Coronary artery (tissue), 2 donors: Measurements from ENCODE around the gene DCN.

Experiments
- DNase-seq: peaks from one replicate; pipeline ENCODE4 v3.0.0-alpha.2; 2017; ENCODE audit warnings: low spot score
- H3K27ac ChIP-seq, 2 donors: fragments of 200-600 bp; sonication (generic); one replicate each; pipeline ENCODE4 v1.5.1; 2016 to 2019
- H3K4me3 ChIP-seq: fragments of 200-600 bp; sonication (generic); 2 replicates; pipeline ENCODE4 v1.5.1; 2016; ENCODE audit warnings: mild to moderate bottlenecking, moderate library complexity
- CTCF ChIP-seq: fragments of 200-600 bp; sonication (generic); IDR thresholded peaks from one replicate; pipeline ENCODE4 v1.5.1; 2019; ENCODE audit warnings: antibody characterized with exemption

DCN gene

DNA sequence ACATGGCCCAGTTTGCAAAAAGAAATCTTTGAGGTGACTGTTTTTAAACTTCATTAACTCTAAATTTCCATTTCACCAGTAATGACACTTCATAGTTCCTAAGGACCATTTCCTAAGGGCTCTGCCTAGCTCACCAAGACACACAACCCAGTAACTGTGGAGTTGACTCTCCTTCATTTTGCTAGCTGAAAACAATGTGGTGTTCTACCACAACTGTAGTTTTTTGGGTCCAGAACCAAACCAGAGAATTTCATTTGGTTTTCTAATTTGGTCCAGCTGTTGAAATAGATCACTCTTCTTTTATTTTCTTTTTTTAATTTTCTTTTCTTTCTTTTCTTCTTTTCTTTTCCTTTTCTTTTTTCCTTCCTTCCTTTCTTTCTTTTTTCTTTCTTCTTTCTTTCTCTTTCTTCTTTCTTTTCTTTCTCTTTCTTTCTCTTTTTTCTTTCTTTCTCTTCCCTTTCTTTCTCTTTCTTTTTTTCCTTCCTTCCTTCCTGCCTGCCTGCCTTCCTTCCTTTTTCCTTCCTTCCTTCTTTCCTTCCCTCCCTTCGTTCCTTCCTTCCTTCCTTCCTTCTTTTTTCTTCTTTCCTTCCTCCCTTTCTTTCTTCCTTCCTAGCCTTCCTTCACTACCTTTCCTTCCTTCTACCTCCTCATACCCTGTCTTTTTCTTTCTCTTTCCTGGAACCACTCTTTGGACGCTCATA, 52.8 kb downstream of the DCN start:
- Histone ChIP-seq H3K4me3 (no peak overlapping the region), H3K27ac (no peak overlapping the region)
- TF ChIP-seq CTCF: no peak
- DNase-seq: no peak

DNA sequence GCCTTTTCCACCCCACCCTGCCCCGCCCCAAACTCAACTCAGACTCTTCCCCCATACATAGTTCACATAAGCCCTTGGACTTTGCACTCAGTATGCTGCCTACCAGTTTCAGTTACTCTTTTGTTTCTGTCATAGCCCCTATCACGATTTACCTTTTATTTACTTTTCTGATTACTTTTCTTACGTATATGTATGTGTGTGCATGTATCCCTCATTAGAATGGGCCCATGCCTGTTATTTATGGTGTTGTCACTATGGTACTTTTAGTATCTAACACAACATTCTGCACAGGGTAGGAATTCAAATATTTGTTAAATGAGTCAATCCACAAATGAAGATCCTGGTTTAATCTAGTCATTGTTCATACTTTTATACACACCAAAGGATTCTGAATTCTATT, 54.9 kb downstream of the DCN start:
- no peak for DNase-seq
- Histone ChIP-seq H3K4me3 (no peak overlapping the region), H3K27ac (no peak overlapping the region)
- TF ChIP-seq CTCF: no peak

- no peak overlapping the region for H3K27ac ChIP-seq
- no peak overlapping the region for H3K4me3 ChIP-seq
- DNase-seq: no peak
- no peak for TF ChIP-seq CTCF
Observed at GRCh38 chr12:91127306-91127705, 55.3 kb downstream of the DCN start.

DNA sequence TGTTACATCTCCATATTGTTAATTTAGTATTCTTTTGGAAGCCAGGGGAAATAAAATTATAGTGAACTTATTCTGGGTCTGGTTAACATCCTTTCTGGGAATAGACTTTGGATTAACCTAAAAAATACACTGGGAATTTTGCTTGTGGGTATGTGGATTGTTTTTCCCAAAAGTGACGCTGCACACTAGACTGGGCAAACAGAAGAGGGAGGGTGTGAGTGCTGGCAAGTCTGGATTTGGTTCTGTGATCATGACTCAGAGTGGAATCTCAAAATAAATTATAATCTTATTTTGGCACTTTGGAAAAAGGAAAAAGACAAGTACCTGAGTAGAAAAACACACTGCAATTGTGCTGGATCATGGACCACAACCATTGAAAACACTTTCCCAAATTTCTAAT, 56.1 kb downstream of the DCN start:
- TF ChIP-seq CTCF: no peak
- Histone ChIP-seq H3K27ac (peak overlapping the region in 1 of 2 donors; percentile 37), H3K4me3 (no peak overlapping the region)
- DNase-seq: no peak

GRCh38 chr12:91123236-91123916, 59.2 kb downstream of the DCN start:
- no peak overlapping the region for H3K27ac ChIP-seq
- DNase-seq: no peak
- H3K4me3 ChIP-seq: no peak overlapping the region
- TF ChIP-seq CTCF: no peak

- H3K27ac ChIP-seq: no peak overlapping the region
- no peak overlapping the region for H3K4me3 ChIP-seq
- DNase-seq: no peak
- no peak for TF ChIP-seq CTCF
Observed at GRCh38 chr12:91120781-91121180, 61.8 kb downstream of the DCN start.

- Histone ChIP-seq H3K27ac (no peak overlapping the region), H3K4me3 (no peak overlapping the region)
- no peak for DNase-seq
- TF ChIP-seq CTCF: no peak
Observed at GRCh38 chr12:91119089-91119488, 63.5 kb downstream of the DCN start.
